Ascending aorta (tissue), 2 donors: ENCODE results near the gene PRKD3. TPM values are rescaled to one million over a fixed set of nuclear protein-coding genes. Genes with fewer than 3 reads are reported as not detected.

Source experiments
- DNase-seq, 2 donors: peaks; one replicate each; pipeline ENCODE4 v3.0.0-alpha.2; 2019; ENCODE audit warnings: low spot score in 2 of 2
- H3K27ac ChIP-seq, 2 donors: fragments of 200-600 bp; sonication (generic); one replicate each; pipeline ENCODE4 v1.5.1; 2016 to 2017; ENCODE audit warnings: mild to moderate bottlenecking in 1 of 2
- H3K27me3 ChIP-seq: fragments of 200-600 bp; sonication (generic); one replicate; pipeline ENCODE4 v1.5.1; 2017
- H3K36me3 ChIP-seq, 2 donors: fragments of 200-600 bp; sonication (generic); one replicate each; pipeline ENCODE4 v1.5.1; 2016
- H3K4me1 ChIP-seq, 2 donors: fragments of 200-600 bp; sonication (generic); one replicate each; pipeline ENCODE4 v1.5.1; 2016 to 2017; ENCODE audit warnings: mild to moderate bottlenecking in 1 of 2
- H3K4me3 ChIP-seq, 2 donors: fragments of 200-600 bp; sonication (generic); one replicate each; pipeline ENCODE4 v1.5.1; 2016 to 2017; ENCODE audit warnings: mild to moderate bottlenecking in 1 of 2
- H3K9me3 ChIP-seq, 2 donors: fragments of 200-600 bp; sonication (generic); one replicate each; pipeline ENCODE4 v1.5.1; 2016
- intact Hi-C: fragments of 100-400 bp; cut with DNase I; formaldehyde crosslinking; loops from one replicate; pipeline ENCODE4 v1.15.1; 2023
- total RNA-seq: library from RNA; depleted of rRNA; stranded (reverse); fragments of >200 nt; gene quantifications from one replicate; pipeline ENCODE4 v1.1.0, GENCODE V29; 2016
- TF ChIP-seq, protein P1 (sequence below), 3 experiments: fragments of 200-600 bp in 2 of 3; fragments of 450-650 bp in 1 of 3; sonication (generic) in 2 of 3; IDR thresholded peaks; one replicate each; pipeline ENCODE4 v1.5.1; 2016 to 2019; ENCODE audit warnings: antibody characterized with exemption in 3 of 3, mild to moderate bottlenecking in 1 of 3, moderate library complexity in 1 of 3

Gene PRKD3
- total RNA-seq, 1 donor from 2014 or later = 14.0 TPM

DNA sequence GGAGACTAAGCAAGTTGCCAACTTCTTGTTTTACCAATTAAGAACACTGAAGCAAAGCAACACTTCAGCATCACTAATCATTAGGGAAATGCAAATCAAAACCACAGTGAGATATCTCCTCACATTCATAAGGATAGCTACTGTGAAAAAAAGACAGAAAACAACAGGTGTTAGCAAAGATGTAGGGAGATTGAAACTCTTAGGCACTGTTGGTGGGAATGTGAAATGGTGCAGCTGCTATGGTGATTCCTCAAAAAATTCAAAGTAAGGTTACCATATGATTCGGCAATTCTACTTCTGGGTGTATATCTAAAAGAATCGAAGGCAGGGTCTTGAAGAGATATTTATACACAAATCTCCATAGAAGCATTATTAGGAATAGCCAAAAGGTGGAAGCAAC lies 8.6 kb upstream of the PRKD3 start:
- Histone ChIP-seq H3K27ac (no peak overlapping the region), H3K36me3 (no peaks in the 10 kb centered on the region), H3K4me3 (no peak overlapping the region), H3K4me1 (no peaks in the 10 kb centered on the region), H3K27me3 (no peaks in the 10 kb centered on the region), H3K9me3 (no peaks in the 10 kb centered on the region)
- TF ChIP-seq, protein P1, sequence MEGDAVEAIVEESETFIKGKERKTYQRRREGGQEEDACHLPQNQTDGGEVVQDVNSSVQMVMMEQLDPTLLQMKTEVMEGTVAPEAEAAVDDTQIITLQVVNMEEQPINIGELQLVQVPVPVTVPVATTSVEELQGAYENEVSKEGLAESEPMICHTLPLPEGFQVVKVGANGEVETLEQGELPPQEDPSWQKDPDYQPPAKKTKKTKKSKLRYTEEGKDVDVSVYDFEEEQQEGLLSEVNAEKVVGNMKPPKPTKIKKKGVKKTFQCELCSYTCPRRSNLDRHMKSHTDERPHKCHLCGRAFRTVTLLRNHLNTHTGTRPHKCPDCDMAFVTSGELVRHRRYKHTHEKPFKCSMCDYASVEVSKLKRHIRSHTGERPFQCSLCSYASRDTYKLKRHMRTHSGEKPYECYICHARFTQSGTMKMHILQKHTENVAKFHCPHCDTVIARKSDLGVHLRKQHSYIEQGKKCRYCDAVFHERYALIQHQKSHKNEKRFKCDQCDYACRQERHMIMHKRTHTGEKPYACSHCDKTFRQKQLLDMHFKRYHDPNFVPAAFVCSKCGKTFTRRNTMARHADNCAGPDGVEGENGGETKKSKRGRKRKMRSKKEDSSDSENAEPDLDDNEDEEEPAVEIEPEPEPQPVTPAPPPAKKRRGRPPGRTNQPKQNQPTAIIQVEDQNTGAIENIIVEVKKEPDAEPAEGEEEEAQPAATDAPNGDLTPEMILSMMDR (IDR thresholded peaks at IDR 0.05) = no peak
- intact Hi-C loops = no loop called here
- no peak for DNase-seq

GRCh38 chr2:37332560-37332959 lies 7.9 kb upstream of the PRKD3 start:
- Histone ChIP-seq H3K36me3 (no peaks in the 10 kb centered on the region), H3K27ac (no peak overlapping the region), H3K9me3 (no peaks in the 10 kb centered on the region), H3K4me3 (no peak overlapping the region), H3K4me1 (no peaks in the 10 kb centered on the region), H3K27me3 (no peaks in the 10 kb centered on the region)
- TF ChIP-seq, protein P1 (IDR thresholded peaks at IDR 0.05) = no peak
- intact Hi-C loops = no loop called here
- DNase-seq = no peak

GRCh38 chr2:37330681-37331080 lies 6.0 kb upstream of the PRKD3 start:
- H3K36me3 ChIP-seq = no peaks in the 10 kb centered on the region
- peaks cover 0 to 8% of the 10 kb centered on the region in 2 donors for H3K4me1 ChIP-seq
- H3K27ac ChIP-seq = no peak overlapping the region
- DNase-seq = no peak
- H3K9me3 ChIP-seq = no peaks in the 10 kb centered on the region
- TF ChIP-seq, protein P1 (IDR thresholded peaks at IDR 0.05) = no peak
- no peaks in the 10 kb centered on the region for H3K27me3 ChIP-seq
- intact Hi-C loops = no loop called here
- no peak overlapping the region for H3K4me3 ChIP-seq

DNA sequence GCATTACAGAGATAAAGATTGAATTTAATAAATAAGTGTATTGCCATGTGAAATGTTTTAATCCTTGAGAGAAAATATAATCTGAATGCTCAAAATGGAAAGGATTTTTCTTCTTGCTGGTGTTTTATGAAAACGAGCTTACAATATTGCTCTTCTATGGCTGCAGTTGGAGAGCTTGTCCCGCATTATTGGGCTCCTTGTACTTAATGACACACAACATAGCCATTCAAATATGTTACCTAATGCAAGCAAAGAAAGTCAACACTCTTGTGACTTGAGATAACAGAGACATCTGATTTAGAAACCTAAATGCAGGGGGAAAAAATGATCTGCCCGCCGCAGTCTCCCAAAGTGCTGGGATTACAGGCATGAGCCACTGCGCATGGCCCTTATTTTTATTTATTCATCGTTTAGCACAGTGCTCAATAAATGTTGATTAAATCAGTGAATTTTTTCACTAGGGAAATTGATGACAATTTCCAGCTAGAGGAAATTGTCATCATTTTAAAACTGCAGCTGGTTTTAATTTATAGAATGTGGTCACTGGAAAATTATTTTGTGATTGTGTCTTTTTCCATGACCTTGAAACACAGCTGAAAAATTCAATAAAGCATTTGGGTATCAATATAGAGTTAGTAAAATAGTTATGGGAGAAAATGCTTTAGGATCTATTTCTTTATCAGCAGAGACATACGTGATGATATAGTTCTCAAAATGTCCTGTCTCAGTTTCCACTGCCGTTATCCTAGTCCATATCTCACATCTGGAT lies 2.4 kb upstream of the PRKD3 start:
- Histone ChIP-seq H3K4me3 (peak overlapping the region; percentile 75 to 86), H3K9me3 (no peaks in the 10 kb centered on the region), H3K27ac (peak overlapping the region; percentile 93 to 94), H3K4me1 (peaks cover 0 to 16% of the 10 kb centered on the region in 2 donors), H3K27me3 (no peaks in the 10 kb centered on the region), H3K36me3 (no peaks in the 10 kb centered on the region)
- TF ChIP-seq, protein P1 (IDR thresholded peaks at IDR 0.05) = no peak
- DNase-seq = no peak
- intact Hi-C loops = loop anchor here (5.0 to 10.0 kb wide), 2 partner anchors 170 to 362 kb away; partner anchors contain the start of genes EIF2AK2 and STRN

- Histone ChIP-seq H3K27ac (peak overlapping the region; percentile 93 to 94), H3K9me3 (no peaks in the 10 kb centered on the region), H3K4me3 (peak overlapping the region; percentile 75 to 86), H3K36me3 (no peaks in the 10 kb centered on the region), H3K4me1 (peaks cover 0 to 23% of the 10 kb centered on the region in 2 donors), H3K27me3 (no peaks in the 10 kb centered on the region)
- TF ChIP-seq, protein P1 (IDR thresholded peaks at IDR 0.05) = no peak
- intact Hi-C loops = loop anchor here (5.0 to 10.0 kb wide), 2 partner anchors 169 to 361 kb away; partner anchors contain the start of genes EIF2AK2 and STRN
- peak in 1 of 2 donors; percentile 81 for DNase-seq
Observed at GRCh38 chr2:37326285-37326684, 1.7 kb upstream of the PRKD3 start.
